RWPE2 (cell line): Measurements from ENCODE around the gene NXPE3.

ENCODE experiments used
- ATAC-seq: fragments of 200-7000 bp; cut with Tn5 transposase; 3 replicates; pipeline ENCODE4 v1.9.1; 2021; ENCODE audit warnings: low read depth
- DNase-seq: peaks from one replicate; pipeline ENCODE4 v3.0.0-alpha.2; 2020; ENCODE audit warnings: low spot score
- H3K27ac ChIP-seq: fragments of 450-650 bp; 2 replicates; pipeline ENCODE4 v1.5.1; 2017; ENCODE audit warnings: mild to moderate bottlenecking; ENCODE audit not compliant: poor library complexity, severe bottlenecking
- H3K27me3 ChIP-seq: fragments of 250-450 bp; sonication (Bioruptor Pico); 2 replicates; pipeline ENCODE4 v1.5.1; 2021; ENCODE audit warnings: mild to moderate bottlenecking, moderate library complexity; ENCODE audit not compliant: insufficient read depth, poor library complexity, severe bottlenecking
- H3K36me3 ChIP-seq: fragments of 250-450 bp; sonication (Bioruptor Pico); 2 replicates; pipeline ENCODE4 v1.5.1; 2020; ENCODE audit warnings: low read depth, mild to moderate bottlenecking, moderate library complexity
- H3K4me1 ChIP-seq: fragments of 250-450 bp; sonication (Bioruptor Pico); 2 replicates; pipeline ENCODE4 v1.5.1; 2021; ENCODE audit warnings: mild to moderate bottlenecking, moderate library complexity; ENCODE audit not compliant: insufficient read depth, poor library complexity, severe bottlenecking
- H3K4me3 ChIP-seq: fragments of 250-450 bp; sonication (Bioruptor Pico); 2 replicates; pipeline ENCODE4 v1.5.1; 2021; ENCODE audit warnings: mild to moderate bottlenecking, moderate library complexity; ENCODE audit not compliant: severe bottlenecking
- H3K9me3 ChIP-seq: fragments of 250-450 bp; sonication (Bioruptor Pico); 2 replicates; pipeline ENCODE4 v1.5.1; 2021; ENCODE audit warnings: mild to moderate bottlenecking, moderate library complexity; ENCODE audit not compliant: severe bottlenecking
- CTCF ChIP-seq: fragments of 450-650 bp; IDR thresholded peaks from one replicate; pipeline ENCODE4 v1.5.1; 2017; ENCODE audit warnings: mild to moderate bottlenecking, moderate library complexity; ENCODE audit not compliant: poor library complexity, severe bottlenecking

NXPE3 gene

GRCh38 chr3:101784855-101785613 is 6.0 kb downstream of the NXPE3 start:
- Histone ChIP-seq H3K27me3 (no peaks in the 10 kb centered on the region), H3K27ac (no peak overlapping the region), H3K4me1 (peaks cover 9% of the 10 kb centered on the region), H3K4me3 (no peak overlapping the region), H3K36me3 (peaks cover 66% of the 10 kb centered on the region), H3K9me3 (no peaks in the 10 kb centered on the region)
- no peak for ATAC-seq
- no peak for TF ChIP-seq CTCF
- no peak for DNase-seq

GRCh38 chr3:101791778-101792177 is 12.8 kb downstream of the NXPE3 start:
- H3K9me3 ChIP-seq: no peaks in the 10 kb centered on the region
- no peak overlapping the region for H3K4me3 ChIP-seq
- DNase-seq: no peak
- H3K27me3 ChIP-seq: no peaks in the 10 kb centered on the region
- H3K4me1 ChIP-seq: no peaks in the 10 kb centered on the region
- no peak for ATAC-seq
- H3K36me3 ChIP-seq: peaks cover 49% of the 10 kb centered on the region
- TF ChIP-seq CTCF: no peak
- no peak overlapping the region for H3K27ac ChIP-seq

- Histone ChIP-seq H3K36me3 (peaks cover 13% of the 10 kb centered on the region), H3K27me3 (no peaks in the 10 kb centered on the region), H3K27ac (no peak overlapping the region), H3K4me1 (no peaks in the 10 kb centered on the region), H3K9me3 (no peaks in the 10 kb centered on the region), H3K4me3 (no peak overlapping the region)
- DNase-seq (no peak), ATAC-seq (no peak)
- TF ChIP-seq CTCF: no peak
These were observed 17.2 kb downstream of the NXPE3 start for GRCh38 chr3:101796077-101796680.

GRCh38 chr3:101801174-101801573 is 22.2 kb downstream of the NXPE3 start:
- no peak for DNase-seq
- Histone ChIP-seq H3K27ac (no peak overlapping the region), H3K27me3 (no peaks in the 10 kb centered on the region), H3K9me3 (no peaks in the 10 kb centered on the region), H3K36me3 (peaks cover 16% of the 10 kb centered on the region), H3K4me1 (no peaks in the 10 kb centered on the region), H3K4me3 (no peak overlapping the region)
- ATAC-seq: no peak
- no peak for TF ChIP-seq CTCF

GRCh38 chr3:101802179-101802578 is 23.2 kb downstream of the NXPE3 start:
- Histone ChIP-seq H3K27me3 (no peaks in the 10 kb centered on the region), H3K9me3 (no peaks in the 10 kb centered on the region), H3K4me3 (no peak overlapping the region), H3K4me1 (no peaks in the 10 kb centered on the region), H3K36me3 (peaks cover 21% of the 10 kb centered on the region), H3K27ac (no peak overlapping the region)
- no peak for ATAC-seq
- TF ChIP-seq CTCF: no peak
- DNase-seq: no peak
